ENCODE results near the gene ZFHX3. TPM values are rescaled to one million over a fixed set of nuclear protein-coding genes. Genes with fewer than 3 reads are reported as not detected.

The ZFHX3 gene
- total RNA-seq, 1 experiment from 2014 or later, result 13.6 TPM

DNA sequence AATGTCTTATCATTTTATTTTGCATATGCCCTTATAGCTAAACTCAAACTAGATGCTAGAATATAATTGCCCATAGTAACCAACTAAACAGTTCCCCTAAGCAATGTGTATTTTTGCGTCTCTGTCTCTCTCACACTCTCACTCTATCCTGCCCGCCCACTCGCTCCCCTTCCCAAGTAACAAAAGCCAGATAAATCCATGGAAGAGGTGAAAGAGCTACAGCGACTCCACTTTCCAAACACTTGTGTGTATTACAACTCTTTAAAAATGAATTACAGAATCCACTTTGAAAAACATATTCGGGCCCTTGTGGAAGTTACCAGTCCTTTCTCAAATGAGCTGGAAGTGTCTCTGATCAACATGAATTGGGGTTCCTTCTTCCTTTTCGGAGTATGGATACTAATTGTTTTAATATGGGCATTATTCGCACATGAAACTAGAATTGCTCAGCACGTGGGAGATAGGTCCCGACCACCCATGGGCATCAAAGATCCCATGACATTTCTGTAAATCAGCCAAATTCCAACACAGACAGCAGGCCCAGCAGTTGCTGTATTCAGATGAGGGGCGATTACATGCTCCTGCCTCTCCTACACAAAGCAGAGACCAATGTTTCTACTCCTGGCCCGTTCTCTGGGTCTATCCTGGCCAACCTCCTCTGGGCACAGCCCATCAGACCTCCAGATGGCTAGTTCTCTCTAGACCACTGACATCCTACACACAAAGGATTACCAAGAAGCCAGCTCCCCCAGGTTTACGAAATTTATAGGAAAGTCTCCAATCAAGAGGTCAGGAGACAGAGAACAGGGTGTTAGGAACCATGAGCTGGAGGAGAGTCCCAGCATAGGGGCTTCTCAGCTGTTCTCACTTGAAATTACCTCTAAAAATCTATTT is 121.5 kb downstream of the ZFHX3 start:
- TF ChIP-seq, protein P1, sequence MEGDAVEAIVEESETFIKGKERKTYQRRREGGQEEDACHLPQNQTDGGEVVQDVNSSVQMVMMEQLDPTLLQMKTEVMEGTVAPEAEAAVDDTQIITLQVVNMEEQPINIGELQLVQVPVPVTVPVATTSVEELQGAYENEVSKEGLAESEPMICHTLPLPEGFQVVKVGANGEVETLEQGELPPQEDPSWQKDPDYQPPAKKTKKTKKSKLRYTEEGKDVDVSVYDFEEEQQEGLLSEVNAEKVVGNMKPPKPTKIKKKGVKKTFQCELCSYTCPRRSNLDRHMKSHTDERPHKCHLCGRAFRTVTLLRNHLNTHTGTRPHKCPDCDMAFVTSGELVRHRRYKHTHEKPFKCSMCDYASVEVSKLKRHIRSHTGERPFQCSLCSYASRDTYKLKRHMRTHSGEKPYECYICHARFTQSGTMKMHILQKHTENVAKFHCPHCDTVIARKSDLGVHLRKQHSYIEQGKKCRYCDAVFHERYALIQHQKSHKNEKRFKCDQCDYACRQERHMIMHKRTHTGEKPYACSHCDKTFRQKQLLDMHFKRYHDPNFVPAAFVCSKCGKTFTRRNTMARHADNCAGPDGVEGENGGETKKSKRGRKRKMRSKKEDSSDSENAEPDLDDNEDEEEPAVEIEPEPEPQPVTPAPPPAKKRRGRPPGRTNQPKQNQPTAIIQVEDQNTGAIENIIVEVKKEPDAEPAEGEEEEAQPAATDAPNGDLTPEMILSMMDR (IDR thresholded peaks at IDR 0.05; ENCODE audit: unreplicated experiment), result no peak
- intact Hi-C loops (cut with micrococcal nuclease; ENCODE audit: unreplicated experiment), result loop anchor here (1.0 to 5.0 kb wide), 5 partner anchors 16 to 131 kb away; no protein-coding TSS in a partner anchor
- no peak for DNase-seq
- Mint-ChIP-seq H3K27ac (ENCODE audit: unreplicated experiment) (peak overlapping the region; percentile 22), H3K36me3 (ENCODE audit: insufficient read depth, unreplicated experiment) (peaks cover 23% of the 10 kb centered on the region), H3K9me3 (ENCODE audit: low read depth, unreplicated experiment) (no peaks in the 10 kb centered on the region), H3K4me1 (ENCODE audit: low read depth, unreplicated experiment) (peaks cover 80% of the 10 kb centered on the region), H3K4me3 (ENCODE audit: low read depth, unreplicated experiment) (no peak overlapping the region), H3K27me3 (ENCODE audit: unreplicated experiment) (no peaks in the 10 kb centered on the region)
- BruUV-seq (replicated peaks), result no TSS peak
- CTCF ChIA-PET, result interaction anchor here (2.4 kb wide), 1 partner anchor 94 kb away, joined by 9 read pairs; no protein-coding TSS in a partner anchor

DNA sequence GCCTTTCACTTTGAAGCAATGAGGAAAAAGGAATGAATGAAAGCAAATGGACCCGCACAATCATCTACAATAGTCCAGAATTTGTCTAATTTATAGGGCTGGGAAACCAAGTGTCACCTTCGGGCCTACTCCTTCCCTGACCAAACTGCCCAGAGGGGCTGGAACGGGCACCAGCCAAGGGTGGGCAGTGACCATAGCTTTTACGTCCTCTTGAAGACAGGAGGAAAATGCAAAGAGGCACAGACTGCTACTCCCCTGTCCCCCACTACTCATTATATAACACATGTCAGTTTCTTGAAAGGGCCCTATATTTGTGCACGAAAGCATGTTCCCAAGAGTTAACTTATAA is 122.3 kb downstream of the ZFHX3 start:
- H3K9me3 Mint-ChIP-seq (ENCODE audit: low read depth, unreplicated experiment), result no peaks in the 10 kb centered on the region
- intact Hi-C loops (cut with micrococcal nuclease; ENCODE audit: unreplicated experiment), result loop anchor here (1.0 to 5.0 kb wide), 5 partner anchors 48 to 132 kb away; no protein-coding TSS in a partner anchor
- DNase-seq, result no peak
- no TSS peak for BruUV-seq (replicated peaks)
- peaks cover 23% of the 10 kb centered on the region for H3K36me3 Mint-ChIP-seq (ENCODE audit: insufficient read depth, unreplicated experiment)
- H3K4me1 Mint-ChIP-seq (ENCODE audit: low read depth, unreplicated experiment), result peaks cover 72% of the 10 kb centered on the region
- peak overlapping the region; percentile 45 for H3K4me3 Mint-ChIP-seq (ENCODE audit: low read depth, unreplicated experiment)
- no peaks in the 10 kb centered on the region for H3K27me3 Mint-ChIP-seq (ENCODE audit: unreplicated experiment)
- CTCF ChIA-PET, result interaction anchor here (0.5 to 2.4 kb wide), 6 partner anchors 24 to 1384 kb away, joined by 3 to 9 read pairs (median 4); no protein-coding TSS in a partner anchor
- peak overlapping the region; percentile 79 for H3K27ac Mint-ChIP-seq (ENCODE audit: unreplicated experiment)
- TF ChIP-seq, protein P1 (IDR thresholded peaks at IDR 0.05; ENCODE audit: unreplicated experiment), result no peak

DNA sequence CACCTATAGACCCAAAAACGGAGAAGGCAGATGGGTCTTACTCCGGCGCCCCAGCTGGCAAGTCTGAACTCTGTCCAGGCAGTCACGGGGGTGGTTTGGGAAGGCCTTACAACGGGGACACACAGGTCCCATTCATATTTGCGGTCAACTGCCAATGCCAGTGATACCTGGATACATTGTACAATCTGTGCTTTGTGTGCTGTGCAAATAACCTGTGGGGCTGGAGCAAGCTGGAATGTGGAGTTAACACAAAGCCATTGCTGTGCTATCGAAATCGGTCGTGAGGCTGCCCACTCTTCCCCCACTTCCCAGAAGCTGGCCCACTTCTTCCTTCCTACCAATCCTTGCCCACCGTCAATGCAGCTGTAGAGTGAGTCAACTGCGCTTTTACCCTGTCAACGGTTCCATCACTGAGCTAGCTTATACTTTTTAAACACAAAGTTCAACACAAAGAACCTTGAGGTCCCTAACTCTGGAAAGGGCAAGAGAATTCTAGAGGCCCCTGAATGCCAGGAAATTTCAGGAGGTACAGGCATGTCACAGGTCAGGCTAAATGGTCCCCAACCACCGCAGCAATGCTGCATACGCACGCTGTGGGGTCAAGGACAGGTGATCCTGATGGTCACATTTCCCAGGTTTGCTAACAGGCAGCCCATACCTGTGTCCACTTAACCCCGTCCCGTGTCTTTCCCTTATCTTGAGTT is 122.8 kb downstream of the ZFHX3 start:
- peaks cover 67% of the 10 kb centered on the region for H3K4me1 Mint-ChIP-seq (ENCODE audit: low read depth, unreplicated experiment)
- DNase-seq, result peak; percentile 85
- CTCF ChIA-PET, result interaction anchor here (0.5 to 2.4 kb wide), 7 partner anchors 25 to 1385 kb away, joined by 3 to 9 read pairs (median 4); no protein-coding TSS in a partner anchor
- peak overlapping the region; percentile 45 for H3K4me3 Mint-ChIP-seq (ENCODE audit: low read depth, unreplicated experiment)
- no peaks in the 10 kb centered on the region for H3K9me3 Mint-ChIP-seq (ENCODE audit: low read depth, unreplicated experiment)
- H3K27ac Mint-ChIP-seq (ENCODE audit: unreplicated experiment), result peak overlapping the region; percentile 79
- intact Hi-C loops (cut with micrococcal nuclease; ENCODE audit: unreplicated experiment), result loop anchor here (1.0 to 5.0 kb wide), 5 partner anchors 48 to 132 kb away; no protein-coding TSS in a partner anchor
- no peaks in the 10 kb centered on the region for H3K27me3 Mint-ChIP-seq (ENCODE audit: unreplicated experiment)
- no TSS peak for BruUV-seq (replicated peaks)
- TF ChIP-seq, protein P1 (IDR thresholded peaks at IDR 0.05; ENCODE audit: unreplicated experiment), result no peak
- H3K36me3 Mint-ChIP-seq (ENCODE audit: insufficient read depth, unreplicated experiment), result peaks cover 23% of the 10 kb centered on the region

DNA sequence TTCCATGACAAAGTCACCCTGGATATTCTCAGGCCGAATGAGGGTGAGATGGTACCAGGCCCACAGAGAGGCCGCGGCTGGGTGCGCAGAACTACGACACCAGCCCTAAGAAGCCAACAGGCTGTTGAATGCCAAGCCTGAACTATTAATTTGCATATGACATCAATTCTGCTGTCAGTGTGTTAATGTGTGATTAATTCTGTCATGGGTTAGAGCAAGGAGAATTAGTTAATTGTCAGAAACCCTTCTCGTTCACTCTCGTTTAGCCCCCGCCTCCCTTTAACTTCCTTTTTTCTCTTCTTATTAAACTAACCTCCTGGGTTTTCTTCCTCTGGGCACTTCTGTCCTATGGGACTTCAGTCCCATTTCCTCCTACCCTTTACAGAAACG is 123.4 kb downstream of the ZFHX3 start:
- DNase-seq, result no peak
- TF ChIP-seq, protein P1 (IDR thresholded peaks at IDR 0.05; ENCODE audit: unreplicated experiment), result no peak
- H3K4me1 Mint-ChIP-seq (ENCODE audit: low read depth, unreplicated experiment), result peaks cover 62% of the 10 kb centered on the region
- H3K36me3 Mint-ChIP-seq (ENCODE audit: insufficient read depth, unreplicated experiment), result peaks cover 23% of the 10 kb centered on the region
- H3K4me3 Mint-ChIP-seq (ENCODE audit: low read depth, unreplicated experiment), result peak overlapping the region; percentile 45
- H3K9me3 Mint-ChIP-seq (ENCODE audit: low read depth, unreplicated experiment), result no peaks in the 10 kb centered on the region
- peak overlapping the region; percentile 79 for H3K27ac Mint-ChIP-seq (ENCODE audit: unreplicated experiment)
- H3K27me3 Mint-ChIP-seq (ENCODE audit: unreplicated experiment), result no peaks in the 10 kb centered on the region
- no TSS peak for BruUV-seq (replicated peaks)
- intact Hi-C loops (cut with micrococcal nuclease; ENCODE audit: unreplicated experiment), result no loop called here
- CTCF ChIA-PET, result interaction anchor here (0.6 to 2.4 kb wide), 5 partner anchors 37 to 727 kb away, joined by 3 to 9 read pairs (median 5); no protein-coding TSS in a partner anchor
